PFSK-1 (cell line): ENCODE results near the gene HCAR3.

Experiments
- FOXP2 ChIP-seq: optimal IDR thresholded peaks from 2 replicates; pipeline ENCODE3; 2011; ENCODE audit warnings: borderline replicate concordance, control low read depth, inconsistent platforms; ENCODE audit not compliant: insufficient read depth; ENCODE audit errors: extremely low read length, extremely low read depth
- POLR2AphosphoS5 ChIP-seq: IDR thresholded peaks from 2 replicates; pipeline ENCODE4 v1.6.1; 2012; ENCODE audit warnings: low read depth, mild to moderate bottlenecking, control low read depth, low read length, moderate library complexity
- SIN3A ChIP-seq: IDR thresholded peaks from 2 replicates; pipeline ENCODE4 v1.6.1; 2012; ENCODE audit warnings: mild to moderate bottlenecking, low read length, moderate library complexity, borderline replicate concordance; ENCODE audit not compliant: insufficient read depth
- TAF1 ChIP-seq: IDR thresholded peaks from 2 replicates; pipeline ENCODE4 v1.6.1; 2012; ENCODE audit warnings: low read length, control low read depth, borderline replicate concordance; ENCODE audit not compliant: insufficient read depth
- TF ChIP-seq, protein P1 (sequence below), 2 experiments: IDR thresholded peaks; 2 replicates each; pipeline versions ENCODE4 v1.6.1 to v1.8.0; 2011 to 2012; ENCODE audit warnings: low read depth in 2 of 2, low read length in 2 of 2, control low read depth in 1 of 2, inconsistent platforms in 1 of 2, mild to moderate bottlenecking in 1 of 2, moderate library complexity in 1 of 2; ENCODE audit not compliant: insufficient read depth in 1 of 2

HCAR3 gene

GRCh38 chr12:122747224-122748135 lies 30.9 kb upstream of the HCAR3 start:
- TF ChIP-seq POLR2AphosphoS5 (no peak), SIN3A (no peak)
- TF ChIP-seq, protein P1, sequence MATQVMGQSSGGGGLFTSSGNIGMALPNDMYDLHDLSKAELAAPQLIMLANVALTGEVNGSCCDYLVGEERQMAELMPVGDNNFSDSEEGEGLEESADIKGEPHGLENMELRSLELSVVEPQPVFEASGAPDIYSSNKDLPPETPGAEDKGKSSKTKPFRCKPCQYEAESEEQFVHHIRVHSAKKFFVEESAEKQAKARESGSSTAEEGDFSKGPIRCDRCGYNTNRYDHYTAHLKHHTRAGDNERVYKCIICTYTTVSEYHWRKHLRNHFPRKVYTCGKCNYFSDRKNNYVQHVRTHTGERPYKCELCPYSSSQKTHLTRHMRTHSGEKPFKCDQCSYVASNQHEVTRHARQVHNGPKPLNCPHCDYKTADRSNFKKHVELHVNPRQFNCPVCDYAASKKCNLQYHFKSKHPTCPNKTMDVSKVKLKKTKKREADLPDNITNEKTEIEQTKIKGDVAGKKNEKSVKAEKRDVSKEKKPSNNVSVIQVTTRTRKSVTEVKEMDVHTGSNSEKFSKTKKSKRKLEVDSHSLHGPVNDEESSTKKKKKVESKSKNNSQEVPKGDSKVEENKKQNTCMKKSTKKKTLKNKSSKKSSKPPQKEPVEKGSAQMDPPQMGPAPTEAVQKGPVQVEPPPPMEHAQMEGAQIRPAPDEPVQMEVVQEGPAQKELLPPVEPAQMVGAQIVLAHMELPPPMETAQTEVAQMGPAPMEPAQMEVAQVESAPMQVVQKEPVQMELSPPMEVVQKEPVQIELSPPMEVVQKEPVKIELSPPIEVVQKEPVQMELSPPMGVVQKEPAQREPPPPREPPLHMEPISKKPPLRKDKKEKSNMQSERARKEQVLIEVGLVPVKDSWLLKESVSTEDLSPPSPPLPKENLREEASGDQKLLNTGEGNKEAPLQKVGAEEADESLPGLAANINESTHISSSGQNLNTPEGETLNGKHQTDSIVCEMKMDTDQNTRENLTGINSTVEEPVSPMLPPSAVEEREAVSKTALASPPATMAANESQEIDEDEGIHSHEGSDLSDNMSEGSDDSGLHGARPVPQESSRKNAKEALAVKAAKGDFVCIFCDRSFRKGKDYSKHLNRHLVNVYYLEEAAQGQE (IDR thresholded peaks at IDR 0.05; ENCODE audit: insufficient read depth in 1 of 2, low read depth in 2 of 2, low read length in 2 of 2) = no peak

GRCh38 chr12:122743895-122744525 lies 27.4 kb upstream of the HCAR3 start:
- TF ChIP-seq POLR2AphosphoS5 (no peak), SIN3A (no peak), FOXP2 (no peak), TAF1 (no peak)
- TF ChIP-seq, protein P1 (IDR thresholded peaks at IDR 0.05; ENCODE audit: insufficient read depth in 1 of 2, low read depth in 2 of 2, low read length in 2 of 2) = no peak

- TF ChIP-seq, protein P1 (IDR thresholded peaks at IDR 0.05; ENCODE audit: insufficient read depth in 1 of 2, low read depth in 2 of 2, low read length in 2 of 2) = no peak
- TF ChIP-seq FOXP2 (no peak), POLR2AphosphoS5 (no peak), TAF1 (no peak), SIN3A (no peak)
Measured at GRCh38 chr12:122740351-122740750, 23.7 kb upstream of the HCAR3 start.

DNA sequence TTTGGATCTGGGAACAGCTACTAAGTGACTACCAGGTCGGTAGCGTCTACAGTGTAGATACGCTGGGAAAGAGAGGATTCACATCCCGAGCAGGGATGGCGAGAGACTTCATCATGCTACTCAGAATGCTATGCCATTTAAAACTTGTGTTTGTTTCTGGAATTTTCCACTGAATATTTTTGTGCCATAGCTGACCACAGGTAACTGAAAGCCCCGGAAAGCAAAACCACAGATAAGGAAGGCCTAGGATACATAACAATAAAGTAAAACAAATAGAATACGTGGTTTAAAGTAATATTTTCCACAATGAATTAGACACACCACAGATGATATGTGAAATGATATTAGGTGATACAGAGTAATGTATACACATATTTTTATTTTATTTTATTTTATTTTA lies 22.0 kb upstream of the HCAR3 start:
- no peak for TF ChIP-seq FOXP2
- TF ChIP-seq POLR2AphosphoS5 = no peak
- TF ChIP-seq, protein P1 (IDR thresholded peaks at IDR 0.05; ENCODE audit: insufficient read depth in 1 of 2, low read depth in 2 of 2, low read length in 2 of 2) = no peak
- TF ChIP-seq TAF1 = no peak
- TF ChIP-seq SIN3A = no peak
